ENCODE data around the gene WDR74. TPM values are rescaled to one million over a fixed set of nuclear protein-coding genes. Genes with fewer than 3 reads are reported as not detected.
A peak's percentile ranks its signal among the peaks of the same experiment; 100 is the strongest.

Gene WDR74
- total RNA-seq, 1 experiment from 2014 or later: 110 TPM

- no peak for TF ChIP-seq ZBTB43 (CRISPR knock-in tag; IDR thresholded peaks at IDR 0.05)
- peak; percentile 97 for TF ChIP-seq AR (CRISPR knock-in tag; IDR thresholded peaks at IDR 0.05)
- TF ChIP-seq TP53 (CRISPR knock-in tag; IDR thresholded peaks at IDR 0.05): no peak; the same call in 1 of the 2 replicates
- TF ChIP-seq CREM (CRISPR knock-in tag; IDR thresholded peaks at IDR 0.05): peak; percentile 82; the same call in 1 of the 2 replicates
- TF ChIP-seq JUN (CRISPR knock-in tag; IDR thresholded peaks at IDR 0.05): peak; percentile 12; the same call in 1 of the 2 replicates
- no peak for TF ChIP-seq ZNF317 (CRISPR knock-in tag; IDR thresholded peaks at IDR 0.05; ENCODE audit: borderline replicate concordance, low read depth)
- TF ChIP-seq, protein P1, sequence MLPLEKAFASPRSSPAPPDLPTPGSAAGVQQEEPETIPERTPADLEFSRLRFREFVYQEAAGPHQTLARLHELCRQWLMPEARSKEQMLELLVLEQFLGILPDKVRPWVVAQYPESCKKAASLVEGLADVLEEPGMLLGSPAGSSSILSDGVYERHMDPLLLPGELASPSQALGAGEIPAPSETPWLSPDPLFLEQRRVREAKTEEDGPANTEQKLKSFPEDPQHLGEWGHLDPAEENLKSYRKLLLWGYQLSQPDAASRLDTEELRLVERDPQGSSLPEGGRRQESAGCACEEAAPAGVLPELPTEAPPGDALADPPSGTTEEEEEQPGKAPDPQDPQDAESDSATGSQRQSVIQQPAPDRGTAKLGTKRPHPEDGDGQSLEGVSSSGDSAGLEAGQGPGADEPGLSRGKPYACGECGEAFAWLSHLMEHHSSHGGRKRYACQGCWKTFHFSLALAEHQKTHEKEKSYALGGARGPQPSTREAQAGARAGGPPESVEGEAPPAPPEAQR (CRISPR knock-in tag; IDR thresholded peaks at IDR 0.05): peak; percentile 79; the same call in 1 of the 2 replicates
- TF ChIP-seq, protein P2, sequence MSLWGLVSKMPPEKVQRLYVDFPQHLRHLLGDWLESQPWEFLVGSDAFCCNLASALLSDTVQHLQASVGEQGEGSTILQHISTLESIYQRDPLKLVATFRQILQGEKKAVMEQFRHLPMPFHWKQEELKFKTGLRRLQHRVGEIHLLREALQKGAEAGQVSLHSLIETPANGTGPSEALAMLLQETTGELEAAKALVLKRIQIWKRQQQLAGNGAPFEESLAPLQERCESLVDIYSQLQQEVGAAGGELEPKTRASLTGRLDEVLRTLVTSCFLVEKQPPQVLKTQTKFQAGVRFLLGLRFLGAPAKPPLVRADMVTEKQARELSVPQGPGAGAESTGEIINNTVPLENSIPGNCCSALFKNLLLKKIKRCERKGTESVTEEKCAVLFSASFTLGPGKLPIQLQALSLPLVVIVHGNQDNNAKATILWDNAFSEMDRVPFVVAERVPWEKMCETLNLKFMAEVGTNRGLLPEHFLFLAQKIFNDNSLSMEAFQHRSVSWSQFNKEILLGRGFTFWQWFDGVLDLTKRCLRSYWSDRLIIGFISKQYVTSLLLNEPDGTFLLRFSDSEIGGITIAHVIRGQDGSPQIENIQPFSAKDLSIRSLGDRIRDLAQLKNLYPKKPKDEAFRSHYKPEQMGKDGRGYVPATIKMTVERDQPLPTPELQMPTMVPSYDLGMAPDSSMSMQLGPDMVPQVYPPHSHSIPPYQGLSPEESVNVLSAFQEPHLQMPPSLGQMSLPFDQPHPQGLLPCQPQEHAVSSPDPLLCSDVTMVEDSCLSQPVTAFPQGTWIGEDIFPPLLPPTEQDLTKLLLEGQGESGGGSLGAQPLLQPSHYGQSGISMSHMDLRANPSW (CRISPR knock-in tag; conservative IDR thresholded peaks at IDR 0.05; ENCODE audit: low read depth): no peak
- TF ChIP-seq RORB (CRISPR knock-in tag; IDR thresholded peaks at IDR 0.05): no peak
- TF ChIP-seq, protein P3, sequence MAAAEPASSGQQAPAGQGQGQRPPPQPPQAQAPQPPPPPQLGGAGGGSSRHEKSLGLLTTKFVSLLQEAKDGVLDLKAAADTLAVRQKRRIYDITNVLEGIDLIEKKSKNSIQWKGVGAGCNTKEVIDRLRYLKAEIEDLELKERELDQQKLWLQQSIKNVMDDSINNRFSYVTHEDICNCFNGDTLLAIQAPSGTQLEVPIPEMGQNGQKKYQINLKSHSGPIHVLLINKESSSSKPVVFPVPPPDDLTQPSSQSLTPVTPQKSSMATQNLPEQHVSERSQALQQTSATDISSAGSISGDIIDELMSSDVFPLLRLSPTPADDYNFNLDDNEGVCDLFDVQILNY (CRISPR knock-in tag; IDR thresholded peaks at IDR 0.05): no peak
- TF ChIP-seq E2F4 (CRISPR knock-in tag; IDR thresholded peaks at IDR 0.05; ENCODE audit: borderline replicate concordance, low read depth): no peak
- TF ChIP-seq CREB1 (CRISPR knock-in tag; IDR thresholded peaks at IDR 0.05): peak; percentile 75; the same call in 1 of the 2 replicates
- TF ChIP-seq, protein P4, sequence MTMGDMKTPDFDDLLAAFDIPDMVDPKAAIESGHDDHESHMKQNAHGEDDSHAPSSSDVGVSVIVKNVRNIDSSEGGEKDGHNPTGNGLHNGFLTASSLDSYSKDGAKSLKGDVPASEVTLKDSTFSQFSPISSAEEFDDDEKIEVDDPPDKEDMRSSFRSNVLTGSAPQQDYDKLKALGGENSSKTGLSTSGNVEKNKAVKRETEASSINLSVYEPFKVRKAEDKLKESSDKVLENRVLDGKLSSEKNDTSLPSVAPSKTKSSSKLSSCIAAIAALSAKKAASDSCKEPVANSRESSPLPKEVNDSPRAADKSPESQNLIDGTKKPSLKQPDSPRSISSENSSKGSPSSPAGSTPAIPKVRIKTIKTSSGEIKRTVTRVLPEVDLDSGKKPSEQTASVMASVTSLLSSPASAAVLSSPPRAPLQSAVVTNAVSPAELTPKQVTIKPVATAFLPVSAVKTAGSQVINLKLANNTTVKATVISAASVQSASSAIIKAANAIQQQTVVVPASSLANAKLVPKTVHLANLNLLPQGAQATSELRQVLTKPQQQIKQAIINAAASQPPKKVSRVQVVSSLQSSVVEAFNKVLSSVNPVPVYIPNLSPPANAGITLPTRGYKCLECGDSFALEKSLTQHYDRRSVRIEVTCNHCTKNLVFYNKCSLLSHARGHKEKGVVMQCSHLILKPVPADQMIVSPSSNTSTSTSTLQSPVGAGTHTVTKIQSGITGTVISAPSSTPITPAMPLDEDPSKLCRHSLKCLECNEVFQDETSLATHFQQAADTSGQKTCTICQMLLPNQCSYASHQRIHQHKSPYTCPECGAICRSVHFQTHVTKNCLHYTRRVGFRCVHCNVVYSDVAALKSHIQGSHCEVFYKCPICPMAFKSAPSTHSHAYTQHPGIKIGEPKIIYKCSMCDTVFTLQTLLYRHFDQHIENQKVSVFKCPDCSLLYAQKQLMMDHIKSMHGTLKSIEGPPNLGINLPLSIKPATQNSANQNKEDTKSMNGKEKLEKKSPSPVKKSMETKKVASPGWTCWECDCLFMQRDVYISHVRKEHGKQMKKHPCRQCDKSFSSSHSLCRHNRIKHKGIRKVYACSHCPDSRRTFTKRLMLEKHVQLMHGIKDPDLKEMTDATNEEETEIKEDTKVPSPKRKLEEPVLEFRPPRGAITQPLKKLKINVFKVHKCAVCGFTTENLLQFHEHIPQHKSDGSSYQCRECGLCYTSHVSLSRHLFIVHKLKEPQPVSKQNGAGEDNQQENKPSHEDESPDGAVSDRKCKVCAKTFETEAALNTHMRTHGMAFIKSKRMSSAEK (CRISPR knock-in tag; IDR thresholded peaks at IDR 0.05; ENCODE audit: borderline replicate concordance): peak; percentile 94
- no peak for TF ChIP-seq FOXK1 (CRISPR knock-in tag; IDR thresholded peaks at IDR 0.05)
- TF ChIP-seq ARID4B (CRISPR knock-in tag; IDR thresholded peaks at IDR 0.05; ENCODE audit: borderline replicate concordance): peak; percentile 45
- TF ChIP-seq FOXJ3 (CRISPR knock-in tag; IDR thresholded peaks at IDR 0.05; ENCODE audit: borderline replicate concordance): peak; percentile 79; the same call in 1 of the 2 replicates
Measured at GRCh38 chr11:62850911-62851806, 11.8 kb upstream of the WDR74 start (continued).

All from WTC11 (cell line).